Measurements from ENCODE around the gene TMEM106B. TPM values are rescaled to one million over a fixed set of nuclear protein-coding genes. Genes with fewer than 3 reads are reported as not detected.

Gene TMEM106B
- total RNA-seq, 2 experiments from 2014 or later: 29.0 to 31.2 TPM

DNA sequence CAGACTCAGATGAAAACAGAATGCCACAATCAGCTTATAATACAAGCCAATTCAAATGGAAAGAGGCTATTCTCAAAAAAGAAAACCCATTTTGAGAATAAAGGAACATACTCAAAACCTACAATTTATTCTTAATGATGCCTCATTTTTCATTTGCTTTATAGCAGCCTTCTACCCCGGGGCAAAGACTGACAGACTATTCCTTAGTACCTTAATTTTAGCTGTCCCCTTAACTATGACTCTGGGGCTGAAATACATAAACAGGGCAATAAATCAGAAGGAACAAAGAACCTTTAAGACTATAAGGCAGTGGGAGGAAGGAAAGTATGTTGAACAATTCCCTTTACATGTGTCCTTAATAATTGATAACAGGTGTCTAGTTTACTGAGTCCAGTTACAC, 76.8 kb downstream of the TMEM106B start:
- Mint-ChIP-seq H3K4me3 (no peak overlapping the region), H3K36me3 (ENCODE audit: low read depth) (no peaks in the 10 kb centered on the region), H3K9me3 (peaks cover 14% of the 10 kb centered on the region), H3K27ac (no peak overlapping the region), H3K27me3 (peaks cover 1% of the 10 kb centered on the region), H3K4me1 (no peaks in the 10 kb centered on the region)
- POLR2A ChIA-PET: no interaction called here
- no peak for DNase-seq
- CTCF ChIA-PET: interaction anchor here (0.9 to 1.5 kb wide), 2 partner anchors 9 to 30 kb away, joined by 3 to 4 read pairs; no protein-coding TSS in a partner anchor

DNA sequence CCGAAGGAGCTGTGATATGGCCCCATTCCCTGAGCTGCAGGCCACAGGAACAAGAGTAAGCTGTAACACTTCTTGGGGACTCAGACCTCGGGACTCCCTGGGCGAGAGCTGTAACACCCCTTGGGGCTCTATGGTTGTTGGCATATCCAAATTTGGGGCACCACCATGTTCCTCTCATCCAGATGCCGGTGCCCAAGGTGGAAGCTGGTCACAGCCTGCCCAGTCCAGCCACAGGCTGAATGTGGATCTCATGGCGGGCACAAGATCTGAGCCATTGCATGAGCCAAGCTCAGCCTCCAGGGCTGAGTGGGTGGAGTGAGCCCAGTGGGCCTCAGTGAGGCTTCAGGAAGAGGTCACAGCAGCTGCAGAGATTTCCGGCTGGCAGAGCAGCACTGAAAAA, 78.9 kb downstream of the TMEM106B start:
- POLR2A ChIA-PET: no interaction called here

DNA sequence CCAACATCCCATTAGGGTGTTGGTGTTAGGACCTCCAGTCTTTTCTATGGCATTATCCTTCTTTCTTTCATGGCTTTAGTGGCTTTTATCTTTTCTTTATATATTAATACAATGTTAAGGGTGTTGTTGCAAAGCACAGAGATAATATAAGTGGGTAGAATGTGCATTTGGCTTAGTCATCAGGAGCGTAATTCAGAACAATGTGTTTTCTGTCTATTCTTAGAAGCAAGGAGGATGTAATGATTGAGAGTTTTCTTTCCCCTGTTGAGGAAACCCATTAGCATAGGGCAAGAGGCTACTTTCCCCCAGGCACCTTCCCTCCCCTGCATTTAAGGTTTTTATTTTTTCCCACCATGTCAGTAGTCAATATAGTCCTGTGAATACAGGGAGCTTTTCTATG, 79.7 kb downstream of the TMEM106B start:
- no peaks in the 10 kb centered on the region for H3K36me3 Mint-ChIP-seq (ENCODE audit: low read depth)
- H3K4me1 Mint-ChIP-seq: no peaks in the 10 kb centered on the region
- peaks cover 14% of the 10 kb centered on the region for H3K9me3 Mint-ChIP-seq
- H3K4me3 Mint-ChIP-seq: no peak overlapping the region
- H3K27ac Mint-ChIP-seq: no peak overlapping the region
- DNase-seq: no peak
- ChIA-PET CTCF (interaction anchor here (1.2 kb wide), 1 partner anchor 14 kb away, joined by 3 read pairs; no protein-coding TSS in a partner anchor), POLR2A (no interaction called here)
- no peaks in the 10 kb centered on the region for H3K27me3 Mint-ChIP-seq

More for the DNA sequence above, 78.9 kb downstream of the TMEM106B start:
- Mint-ChIP-seq H3K4me3 (no peak overlapping the region), H3K9me3 (peaks cover 14% of the 10 kb centered on the region), H3K36me3 (ENCODE audit: low read depth) (no peaks in the 10 kb centered on the region), H3K4me1 (no peaks in the 10 kb centered on the region), H3K27ac (no peak overlapping the region), H3K27me3 (no peaks in the 10 kb centered on the region)
- CTCF ChIA-PET: interaction anchor here (1.1 kb wide), 1 partner anchor 9 kb away, joined by 3 read pairs; no protein-coding TSS in a partner anchor
- DNase-seq: no peak

DNA sequence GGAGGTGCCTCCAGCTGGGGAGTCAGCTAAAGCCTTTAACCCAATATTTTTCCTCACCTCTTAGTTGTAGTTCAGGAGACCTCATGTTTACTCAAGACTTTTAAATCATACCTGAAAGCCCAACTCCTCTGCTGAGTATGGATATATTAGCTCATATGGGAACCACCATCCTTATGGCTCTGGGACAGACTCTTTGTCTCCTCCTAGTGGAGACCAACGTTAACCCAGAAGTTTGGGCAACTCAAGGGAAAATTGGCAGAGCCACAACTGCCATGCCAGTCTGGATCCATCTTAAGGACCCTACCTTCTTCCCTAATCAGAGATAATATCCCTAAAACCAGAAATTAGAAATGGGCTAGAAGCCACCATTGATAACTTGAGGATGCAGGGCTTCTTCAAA, 80.8 kb downstream of the TMEM106B start:
- CTCF ChIA-PET: interaction anchor here (0.7 to 2.1 kb wide), 3 partner anchors 13 to 222 kb away, joined by 3 to 6 read pairs (median 3); partner anchors contain the start of gene TMEM106B
- no peaks in the 10 kb centered on the region for H3K36me3 Mint-ChIP-seq (ENCODE audit: low read depth)
- POLR2A ChIA-PET: no interaction called here
- peaks cover 14% of the 10 kb centered on the region for H3K9me3 Mint-ChIP-seq
- no peaks in the 10 kb centered on the region for H3K27me3 Mint-ChIP-seq
- DNase-seq: no peak
- no peak overlapping the region for H3K4me3 Mint-ChIP-seq
- no peak overlapping the region for H3K27ac Mint-ChIP-seq
- H3K4me1 Mint-ChIP-seq: no peaks in the 10 kb centered on the region

Other genes with a start within 250 kb of the TMEM106B start
- gene VWDE, start 192.6 kb downstream of the TMEM106B start, total RNA-seq: 1 to 10 TPM; 5.2 to 6.6 TPM